Left lung (tissue), 10 donors: ENCODE measurements around the gene B4GALNT4. TPM values are rescaled to one million over a fixed set of nuclear protein-coding genes. Genes with fewer than 3 reads are reported as not detected.
A peak's percentile ranks its signal among the peaks of the same experiment; 100 is the strongest.

ENCODE experiments used
- ATAC-seq: fragments of 200-7000 bp; cut with Tn5 transposase; one replicate; pipeline ENCODE4 v1.9.1; 2020; ENCODE audit warnings: moderate library complexity
- DNase-seq, 4 donors: peaks; one replicate each; pipeline ENCODE4 v3.0.0-alpha.2; 2013 to 2020
- H3K27ac ChIP-seq, 2 donors: fragments of 200-600 bp; sonication (generic) in 1 of 2; one replicate each; pipeline versions ENCODE4 v1.5.0 to v1.8.0; 2020 to 2021
- H3K27me3 ChIP-seq, 2 donors: fragments of 200-600 bp; sonication (generic) in 1 of 2; one replicate each; pipeline versions ENCODE4 v1.5.0 to v1.8.0; 2020 to 2021
- H3K36me3 ChIP-seq, 2 donors: fragments of 200-600 bp; sonication (generic) in 1 of 2; one replicate each; pipeline versions ENCODE4 v1.5.0 to v1.8.0; 2020 to 2021
- H3K4me1 ChIP-seq, 2 donors: fragments of 200-600 bp; one replicate each; pipeline ENCODE4 v1.8.0; 2021
- H3K4me3 ChIP-seq, 2 donors: fragments of 200-600 bp; sonication (generic) in 1 of 2; one replicate each; pipeline versions ENCODE4 v1.5.0 to v1.8.0; 2020 to 2021; ENCODE audit warnings: mild to moderate bottlenecking in 1 of 2
- H3K9me3 ChIP-seq, 2 donors: fragments of 200-600 bp; sonication (generic) in 1 of 2; one replicate each; pipeline versions ENCODE4 v1.5.0 to v1.8.0; 2020 to 2021
- intact Hi-C, 2 donors: fragments of 100-400 bp; cut with DNase I; formaldehyde crosslinking; loops; one replicate each; pipeline versions ENCODE4 v1.11.2 to v1.14.2; 2022
- polyA plus RNA-seq, 6 donors: library from polyadenylated mRNA; unstranded; fragments of 120-200 nt; gene quantifications; one replicate each; pipeline ENCODE4 v1.2.1, GENCODE V29; 2013; ENCODE audit not compliant: insufficient read length in 6 of 6
- total RNA-seq, 2 donors: library from RNA; stranded (reverse); fragmentation: NEBNext Ultra II Directional; extraction: Animal tissue kit (Norgen Biotek cat#: 25700); gene quantifications; one replicate each; pipeline ENCODE4 v1.2.1, GENCODE V29; 2021
- TF ChIP-seq, protein P1 (sequence below), 2 donors: fragments of 200-600 bp; sonication (generic) in 1 of 2; IDR thresholded peaks; one replicate each; pipeline versions ENCODE4 v1.5.0 to v1.8.0; 2021; ENCODE audit warnings: antibody characterized with exemption in 2 of 2
- donor health status: DM: no; HTN: yes; CAD: no.
- donor health status: DM: no; HTN: no; CAD: no.

B4GALNT4 gene
- total and polyA plus RNA-seq, 8 donors, result 1.4 to 78.7 (median 52.4) TPM

DNA sequence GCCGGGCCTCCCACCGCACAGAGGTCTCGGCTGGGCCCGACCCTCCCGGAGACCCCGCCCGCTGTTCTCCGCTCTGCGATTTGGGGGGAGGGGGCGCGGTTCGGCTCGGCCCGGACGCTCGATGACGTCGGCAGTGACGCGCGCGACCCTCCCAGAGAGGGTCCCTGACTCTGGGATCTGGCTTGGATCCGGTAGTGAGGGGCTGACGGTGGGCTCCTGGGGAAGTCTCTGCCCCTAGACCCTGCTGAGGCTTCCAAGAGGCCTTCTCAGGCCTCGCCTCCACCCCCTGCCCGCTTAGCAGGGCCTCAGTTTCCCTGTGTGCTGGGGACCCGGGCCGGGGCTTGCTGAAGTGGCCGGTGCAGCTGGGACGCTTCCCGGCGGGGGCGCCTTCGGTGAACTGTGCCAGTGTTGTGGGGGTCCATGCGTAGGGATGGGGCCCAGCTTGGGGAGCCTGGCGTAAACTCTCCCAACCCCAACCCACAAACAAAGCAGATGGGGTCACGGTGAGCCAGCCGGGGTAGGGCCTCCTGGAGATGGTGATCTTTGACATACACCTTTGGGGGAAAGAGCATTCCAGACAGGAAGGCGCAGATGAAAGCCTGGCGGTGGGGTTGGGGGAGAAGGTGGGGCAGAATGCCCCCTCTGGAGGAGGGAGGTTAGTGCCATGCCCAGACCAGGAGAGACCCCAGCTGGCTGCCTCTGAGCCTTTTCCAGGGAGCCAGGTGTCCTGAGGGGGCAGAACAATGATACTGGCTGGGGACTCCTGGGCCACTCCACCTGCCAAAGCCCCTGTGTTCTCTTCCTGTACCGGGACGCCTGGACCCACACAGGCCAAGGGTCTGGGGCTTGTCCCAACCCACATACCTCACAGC is 1.0 kb downstream of the B4GALNT4 start:
- Histone ChIP-seq H3K27me3 (peaks cover 17 to 62% of the 10 kb centered on the region in 2 donors), H3K36me3 (no peaks in the 10 kb centered on the region), H3K27ac (no peak overlapping the region), H3K4me1 (peaks cover 0 to 6% of the 10 kb centered on the region in 2 donors), H3K9me3 (no peaks in the 10 kb centered on the region), H3K4me3 (no peak overlapping the region)
- peak in 2 of 4 donors; percentile 40 to 68 for DNase-seq
- intact Hi-C loops, result no loop called here
- ATAC-seq, result no peak
- TF ChIP-seq, protein P1, sequence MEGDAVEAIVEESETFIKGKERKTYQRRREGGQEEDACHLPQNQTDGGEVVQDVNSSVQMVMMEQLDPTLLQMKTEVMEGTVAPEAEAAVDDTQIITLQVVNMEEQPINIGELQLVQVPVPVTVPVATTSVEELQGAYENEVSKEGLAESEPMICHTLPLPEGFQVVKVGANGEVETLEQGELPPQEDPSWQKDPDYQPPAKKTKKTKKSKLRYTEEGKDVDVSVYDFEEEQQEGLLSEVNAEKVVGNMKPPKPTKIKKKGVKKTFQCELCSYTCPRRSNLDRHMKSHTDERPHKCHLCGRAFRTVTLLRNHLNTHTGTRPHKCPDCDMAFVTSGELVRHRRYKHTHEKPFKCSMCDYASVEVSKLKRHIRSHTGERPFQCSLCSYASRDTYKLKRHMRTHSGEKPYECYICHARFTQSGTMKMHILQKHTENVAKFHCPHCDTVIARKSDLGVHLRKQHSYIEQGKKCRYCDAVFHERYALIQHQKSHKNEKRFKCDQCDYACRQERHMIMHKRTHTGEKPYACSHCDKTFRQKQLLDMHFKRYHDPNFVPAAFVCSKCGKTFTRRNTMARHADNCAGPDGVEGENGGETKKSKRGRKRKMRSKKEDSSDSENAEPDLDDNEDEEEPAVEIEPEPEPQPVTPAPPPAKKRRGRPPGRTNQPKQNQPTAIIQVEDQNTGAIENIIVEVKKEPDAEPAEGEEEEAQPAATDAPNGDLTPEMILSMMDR (IDR thresholded peaks at IDR 0.05), result no peak

- Histone ChIP-seq H3K36me3 (no peaks in the 10 kb centered on the region), H3K9me3 (no peaks in the 10 kb centered on the region), H3K4me1 (peaks cover 0 to 6% of the 10 kb centered on the region in 2 donors), H3K4me3 (no peak overlapping the region), H3K27ac (no peak overlapping the region), H3K27me3 (peaks cover 17 to 55% of the 10 kb centered on the region in 2 donors)
- intact Hi-C loops, result no loop called here
- DNase-seq (peak in 1 of 4 donors; percentile 47), ATAC-seq (no peak)
- TF ChIP-seq, protein P1 (IDR thresholded peaks at IDR 0.05), result no peak
These were observed 1.8 kb downstream of the B4GALNT4 start for GRCh38 chr11:371051-371450.

DNA sequence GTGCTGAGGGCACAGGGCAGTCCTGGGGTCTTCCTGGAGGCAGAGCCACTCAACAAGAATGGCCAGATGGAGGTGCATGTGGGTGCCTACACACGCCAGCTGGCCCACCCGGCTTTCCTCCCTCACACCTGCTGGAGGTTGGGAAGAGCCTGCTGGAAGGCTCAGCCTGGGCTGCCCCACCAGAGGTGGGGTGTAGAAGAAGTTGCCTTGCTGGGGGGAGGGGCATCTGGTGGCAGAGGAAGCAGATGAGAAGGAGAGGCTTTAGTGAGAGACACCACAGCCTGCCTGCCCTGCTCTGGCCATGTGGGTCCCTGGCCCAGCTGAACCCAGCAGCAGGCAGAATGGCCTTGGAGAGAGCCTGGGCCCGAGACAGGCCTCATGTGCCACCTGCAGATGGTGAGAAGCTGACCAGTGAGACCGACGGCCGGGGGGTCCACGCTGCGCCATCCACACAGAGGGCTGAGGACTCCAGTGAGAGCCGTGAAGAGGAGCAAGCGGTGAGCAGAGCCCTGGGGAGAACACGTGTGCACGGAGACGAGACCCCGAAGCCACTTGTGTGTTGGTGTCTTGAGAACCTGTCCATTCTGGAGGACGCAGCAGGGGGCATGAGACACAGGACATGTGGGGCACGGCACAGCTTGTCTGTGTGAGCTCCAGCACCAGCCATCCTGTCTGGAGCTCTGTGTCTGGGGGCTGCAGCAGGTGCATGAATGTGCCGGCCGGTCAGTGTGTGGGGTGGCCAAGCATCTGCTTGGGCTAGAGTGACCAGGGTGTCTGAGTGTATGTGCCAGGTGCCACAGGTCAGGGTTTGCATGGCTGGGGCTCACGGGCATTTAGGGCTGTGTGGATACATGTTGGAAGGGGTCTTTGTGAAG is 2.7 kb downstream of the B4GALNT4 start:
- Histone ChIP-seq H3K36me3 (no peaks in the 10 kb centered on the region), H3K4me3 (no peak overlapping the region), H3K27ac (no peak overlapping the region), H3K4me1 (peaks cover 0 to 6% of the 10 kb centered on the region in 2 donors), H3K27me3 (peaks cover 17 to 46% of the 10 kb centered on the region in 2 donors), H3K9me3 (no peaks in the 10 kb centered on the region)
- DNase-seq (peak in 1 of 4 donors; percentile 72), ATAC-seq (no peak)
- intact Hi-C loops, result no loop called here
- TF ChIP-seq, protein P1 (IDR thresholded peaks at IDR 0.05), result no peak

GRCh38 chr11:372809-373715 is 3.8 kb downstream of the B4GALNT4 start:
- H3K4me1 ChIP-seq, result peaks cover 0 to 6% of the 10 kb centered on the region in 2 donors
- H3K9me3 ChIP-seq, result no peaks in the 10 kb centered on the region
- DNase-seq (peak in 1 of 4 donors; percentile 71), ATAC-seq (no peak)
- peaks cover 8 to 35% of the 10 kb centered on the region in 2 donors for H3K27me3 ChIP-seq
- TF ChIP-seq, protein P1 (IDR thresholded peaks at IDR 0.05), result no peak
- intact Hi-C loops, result no loop called here
- no peak overlapping the region for H3K27ac ChIP-seq
- no peak overlapping the region for H3K4me3 ChIP-seq
- H3K36me3 ChIP-seq, result no peaks in the 10 kb centered on the region
